HG02973 (cell line): ENCODE measurements around the gene PMEL.
"Not testable (repeated sequence)": the region's sequence is repeated elsewhere in the genome, so short reads cannot be mapped to it uniquely, and the experiment has no call there.

Source experiments
- ATAC-seq: cut with Tn5 transposase; IDR thresholded peaks from one replicate; pipeline ENCODE4 v1.9.1; 2021; ENCODE audit warnings: moderate library complexity; ENCODE audit not compliant: unreplicated experiment

PMEL gene

GRCh38 chr12:55965941-55966407 is at the start of gene PMEL:
TSS of gene PMEL (minus strand) at chr12:55966042. CDS start at chr12:55966011, 31 bp downstream.
- no peak for ATAC-seq

GRCh38 chr12:56014205-56014604 is 48.4 kb upstream of the PMEL start:
- ATAC-seq: no peak

- no peak for ATAC-seq
These were observed 47.6 kb upstream of the PMEL start for GRCh38 chr12:56013482-56013881.

- ATAC-seq: no peak
These were observed 45.8 kb upstream of the PMEL start for GRCh38 chr12:56011509-56012090.

- no peak for ATAC-seq
These were observed 44.3 kb upstream of the PMEL start for GRCh38 chr12:56010111-56010570.

GRCh38 chr12:56007564-56008559 is 42.0 kb upstream of the PMEL start:
- peak; percentile 27 for ATAC-seq

GRCh38 chr12:56004211-56004610 is 38.4 kb upstream of the PMEL start:
- ATAC-seq: no peak

- ATAC-seq: not testable (repeated sequence)
These were observed 37.5 kb upstream of the PMEL start for GRCh38 chr12:56003376-56003775.

GRCh38 chr12:56001487-56002100 is 35.8 kb upstream of the PMEL start:
- ATAC-seq: no peak

GRCh38 chr12:55999999-56000540 is 34.2 kb upstream of the PMEL start:
- not testable (repeated sequence) for ATAC-seq

GRCh38 chr12:55999522-55999921 is 33.7 kb upstream of the PMEL start:
- ATAC-seq: not testable (repeated sequence)

GRCh38 chr12:55997535-55997859 is 31.7 kb upstream of the PMEL start:
- ATAC-seq: no peak

- ATAC-seq: peak; percentile 98
These were observed 31.1 kb upstream of the PMEL start, which contains the start of gene SUOX for GRCh38 chr12:55996715-55997534. TSS of gene SUOX (plus strand) at chr12:55997276. CDS start at chr12:56002222, 4,946 bp downstream.

GRCh38 chr12:55996201-55996714 is 30.4 kb upstream of the PMEL start:
- ATAC-seq: no peak

- ATAC-seq: no peak
These were observed 29.5 kb upstream of the PMEL start for GRCh38 chr12:55995366-55995765.

- no peak for ATAC-seq
These were observed 27.5 kb upstream of the PMEL start for GRCh38 chr12:55993230-55993853.

- ATAC-seq: no peak
These were observed 25.3 kb upstream of the PMEL start for GRCh38 chr12:55991110-55991509.

- not testable (repeated sequence) for ATAC-seq
These were observed 20.1 kb upstream of the PMEL start for GRCh38 chr12:55985976-55986375.

GRCh38 chr12:55985341-55985740 is 19.5 kb upstream of the PMEL start:
- ATAC-seq: no peak

- ATAC-seq: no peak
These were observed 19.0 kb upstream of the PMEL start for GRCh38 chr12:55984861-55985260.
